ENCODE results near the gene SERPINA5. TPM values are rescaled to one million over a fixed set of nuclear protein-coding genes. Genes with fewer than 3 reads are reported as not detected.

The SERPINA5 gene
- total RNA-seq, 1 experiment from 2014 or later, result not detected

GRCh38 chr14:94564381-94564780 lies 16.8 kb upstream of the SERPINA5 start:
- Histone ChIP-seq H3K4me3 (no peak overlapping the region), H3K9me2 (ENCODE audit: insufficient read depth) (no peaks in the 10 kb centered on the region), H3K9me3 (ENCODE audit: insufficient read depth, low read depth) (no peaks in the 10 kb centered on the region), H3K79me2 (ENCODE audit: low read depth) (no peaks in the 10 kb centered on the region), H3K36me3 (ENCODE audit: low read depth) (no peaks in the 10 kb centered on the region), H2AFZ (no peak overlapping the region), H3K4me1 (replicated peaks; ENCODE audit: insufficient read depth) (no peaks in the 10 kb centered on the region), H3K27me3 (ENCODE audit: insufficient read depth, low read depth) (no peaks in the 10 kb centered on the region), H3K4me2 (no peak overlapping the region), H3K27ac (no peak overlapping the region), H4K20me1 (ENCODE audit: insufficient read depth) (no peaks in the 10 kb centered on the region), H3F3A (ENCODE audit: insufficient read depth, low read depth) (no peaks in the 10 kb centered on the region)
- no TSS peak for BruUV-seq (replicated peaks)
- CTCF ChIA-PET, result no interaction called here
- POLR2A ChIA-PET (ENCODE audit: unreplicated experiment), result no interaction called here
- TF ChIP-seq EZH2 (IDR thresholded peaks at IDR 0.05; ENCODE audit: low read depth) (no peak), CTCF (conservative IDR thresholded peaks at IDR 0.05) (no peak)
- no peak for DNase-seq
- intact Hi-C loops (cut with micrococcal nuclease; ENCODE audit: unreplicated experiment), result no loop called here

- H3K27me3 ChIP-seq (ENCODE audit: insufficient read depth, low read depth), result no peaks in the 10 kb centered on the region
- H3K36me3 ChIP-seq (ENCODE audit: low read depth), result no peaks in the 10 kb centered on the region
- H4K20me1 ChIP-seq (ENCODE audit: insufficient read depth), result no peaks in the 10 kb centered on the region
- H2AFZ ChIP-seq, result no peak overlapping the region
- TF ChIP-seq CTCF (conservative IDR thresholded peaks at IDR 0.05), result no peak
- no peak for TF ChIP-seq EZH2 (IDR thresholded peaks at IDR 0.05; ENCODE audit: low read depth)
- intact Hi-C loops (cut with micrococcal nuclease; ENCODE audit: unreplicated experiment), result no loop called here
- no peak overlapping the region for H3K4me2 ChIP-seq
- H3F3A ChIP-seq (ENCODE audit: insufficient read depth, low read depth), result no peaks in the 10 kb centered on the region
- DNase-seq, result no peak
- POLR2A ChIA-PET (ENCODE audit: unreplicated experiment), result no interaction called here
- no peaks in the 10 kb centered on the region for H3K9me2 ChIP-seq (ENCODE audit: insufficient read depth)
- no TSS peak for BruUV-seq (replicated peaks)
- no peak overlapping the region for H3K4me3 ChIP-seq
- no peaks in the 10 kb centered on the region for H3K9me3 ChIP-seq (ENCODE audit: insufficient read depth, low read depth)
- H3K27ac ChIP-seq, result no peak overlapping the region
- CTCF ChIA-PET, result no interaction called here
- no peaks in the 10 kb centered on the region for H3K79me2 ChIP-seq (ENCODE audit: low read depth)
- H3K4me1 ChIP-seq (replicated peaks; ENCODE audit: insufficient read depth), result no peaks in the 10 kb centered on the region
These were observed 13.0 kb upstream of the SERPINA5 start for GRCh38 chr14:94568186-94568585.

- Histone ChIP-seq H4K20me1 (ENCODE audit: insufficient read depth) (no peaks in the 10 kb centered on the region), H3F3A (ENCODE audit: insufficient read depth, low read depth) (no peaks in the 10 kb centered on the region), H3K4me3 (no peak overlapping the region), H3K79me2 (ENCODE audit: low read depth) (no peaks in the 10 kb centered on the region), H3K27ac (no peak overlapping the region), H3K36me3 (ENCODE audit: low read depth) (no peaks in the 10 kb centered on the region), H3K27me3 (ENCODE audit: insufficient read depth, low read depth) (no peaks in the 10 kb centered on the region), H3K9me3 (ENCODE audit: insufficient read depth, low read depth) (no peaks in the 10 kb centered on the region), H3K4me2 (no peak overlapping the region), H3K9me2 (ENCODE audit: insufficient read depth) (no peaks in the 10 kb centered on the region), H2AFZ (no peak overlapping the region), H3K4me1 (replicated peaks; ENCODE audit: insufficient read depth) (no peaks in the 10 kb centered on the region)
- intact Hi-C loops (cut with micrococcal nuclease; ENCODE audit: unreplicated experiment), result no loop called here
- no peak for DNase-seq
- ChIA-PET CTCF (no interaction called here), POLR2A (ENCODE audit: unreplicated experiment) (no interaction called here)
- BruUV-seq (replicated peaks), result no TSS peak
- TF ChIP-seq EZH2 (IDR thresholded peaks at IDR 0.05; ENCODE audit: low read depth), result no peak
- TF ChIP-seq CTCF (conservative IDR thresholded peaks at IDR 0.05), result no peak
These were observed 11.7 kb upstream of the SERPINA5 start for GRCh38 chr14:94569381-94570001.

Measured in PC-9 (cell line).